HG02763 (cell line): Measurements from ENCODE around the gene MEGF6.
"Not testable (repeated sequence)": the region's sequence is repeated elsewhere in the genome, so short reads cannot be mapped to it uniquely, and the experiment has no call there.

Experiments used
- ATAC-seq: cut with Tn5 transposase; IDR thresholded peaks from one replicate; pipeline ENCODE4 v1.9.1; 2021; ENCODE audit warnings: mild to moderate bottlenecking, moderate library complexity; ENCODE audit not compliant: unreplicated experiment

MEGF6 gene

GRCh38 chr1:3575515-3575914, 35.8 kb downstream of the MEGF6 start:
- not testable (repeated sequence) for ATAC-seq

DNA sequence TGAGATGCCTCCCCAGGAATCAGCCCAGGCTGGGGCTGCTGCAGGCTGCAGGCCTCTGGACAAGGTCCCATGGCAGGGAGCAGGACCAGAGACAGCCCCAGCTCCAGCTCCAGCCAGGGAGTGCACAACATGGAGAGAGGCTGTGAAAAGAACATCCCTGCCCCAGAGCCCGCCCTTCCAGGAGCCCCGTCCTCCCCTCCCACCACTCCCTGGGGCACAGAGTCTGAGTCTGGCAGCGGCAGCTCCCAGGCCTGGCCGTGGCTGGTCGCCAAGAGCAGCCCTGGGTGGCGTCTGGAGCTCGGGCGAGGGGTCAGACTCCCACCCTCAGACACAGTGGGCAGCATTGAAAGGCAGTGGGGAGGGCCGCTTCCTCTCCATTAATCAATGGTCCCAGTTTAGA, 37.8 kb downstream of the MEGF6 start:
- ATAC-seq: no peak

DNA sequence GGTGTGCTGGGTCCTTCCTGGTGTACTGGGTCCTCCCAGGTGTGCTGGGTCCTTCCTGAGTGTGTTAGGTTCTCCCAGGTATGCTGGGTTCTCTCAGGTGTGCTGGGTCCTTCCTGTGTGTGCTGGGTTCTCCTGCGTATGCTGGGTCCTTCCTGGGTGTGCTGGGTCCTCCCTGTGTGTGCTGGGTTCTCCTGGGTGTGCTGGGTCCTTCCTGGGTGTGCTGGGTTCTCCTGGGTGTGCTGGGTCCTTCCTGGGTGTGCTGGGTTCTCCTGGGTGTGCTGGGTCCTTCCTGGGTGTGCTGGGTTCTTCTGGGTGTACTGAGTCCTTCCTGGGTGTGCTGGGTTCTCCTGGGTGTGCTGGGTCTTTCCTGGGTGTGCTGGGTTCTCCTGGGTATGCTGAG, 38.7 kb downstream of the MEGF6 start:
- not testable (repeated sequence) for ATAC-seq

DNA sequence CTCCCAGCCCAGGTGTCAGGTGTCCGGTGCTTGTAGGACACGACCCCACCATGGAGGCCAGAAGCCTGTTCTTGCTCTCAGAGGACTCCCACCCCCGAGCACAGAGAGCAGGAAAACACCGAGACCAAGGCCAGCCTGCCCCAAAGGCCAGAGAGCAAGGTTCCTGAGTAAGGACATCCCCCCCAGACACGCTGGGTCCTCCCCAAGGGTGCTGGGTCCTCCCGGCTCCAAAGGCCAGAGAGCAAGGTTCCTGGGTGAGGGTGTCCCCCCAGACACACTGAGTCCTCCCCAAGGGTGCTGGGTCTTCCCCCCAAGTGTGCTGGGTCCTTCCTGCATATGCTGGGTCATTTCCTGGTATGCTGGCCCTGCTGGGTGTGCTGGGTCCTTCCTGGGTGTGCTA, 40.0 kb downstream of the MEGF6 start:
- no peak for ATAC-seq

DNA sequence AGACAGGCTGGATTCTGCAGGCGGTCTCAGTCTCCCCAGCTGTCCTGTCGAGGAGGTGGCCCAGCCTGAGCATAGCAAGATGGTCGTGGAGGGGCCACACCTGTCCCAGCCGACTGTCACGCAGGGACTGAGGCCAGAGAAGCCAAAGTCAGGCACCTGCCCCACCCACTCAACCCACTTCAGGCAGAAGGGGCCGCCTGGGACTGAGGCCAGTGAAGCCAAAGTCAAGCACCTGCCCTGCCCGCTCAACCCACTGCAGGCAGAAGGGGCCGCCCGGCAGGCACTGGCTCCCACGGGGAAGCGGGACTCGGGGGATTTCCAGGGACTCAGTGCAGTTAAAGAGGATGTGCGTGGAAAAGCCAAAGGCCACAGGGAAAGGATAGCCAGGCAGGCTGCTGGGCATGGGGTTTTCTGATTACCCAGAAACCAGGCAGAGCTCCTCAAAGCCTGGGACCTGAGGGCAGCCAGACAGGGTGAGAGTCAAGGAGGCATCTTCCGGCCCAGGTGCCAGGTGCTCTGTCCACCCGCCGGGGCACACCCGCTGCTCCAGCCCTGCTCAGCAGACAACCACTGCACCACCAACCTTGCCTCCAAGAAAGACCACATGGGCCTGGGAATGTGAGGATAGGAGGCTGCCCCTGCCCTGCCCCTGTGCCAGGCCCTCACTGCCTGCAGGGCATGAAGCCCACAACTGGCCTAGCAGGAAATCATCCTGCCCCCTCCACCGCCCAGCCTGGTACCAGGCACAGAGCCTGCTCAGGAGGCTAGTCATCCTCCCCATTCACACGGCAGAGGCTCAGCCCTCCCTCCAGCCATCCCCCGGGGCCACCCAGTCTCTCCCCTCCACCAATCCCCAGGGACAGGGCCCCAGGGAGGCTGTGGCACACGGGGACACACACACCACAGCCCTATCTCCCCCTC, 41.0 kb downstream of the MEGF6 start:
- no peak for ATAC-seq

DNA sequence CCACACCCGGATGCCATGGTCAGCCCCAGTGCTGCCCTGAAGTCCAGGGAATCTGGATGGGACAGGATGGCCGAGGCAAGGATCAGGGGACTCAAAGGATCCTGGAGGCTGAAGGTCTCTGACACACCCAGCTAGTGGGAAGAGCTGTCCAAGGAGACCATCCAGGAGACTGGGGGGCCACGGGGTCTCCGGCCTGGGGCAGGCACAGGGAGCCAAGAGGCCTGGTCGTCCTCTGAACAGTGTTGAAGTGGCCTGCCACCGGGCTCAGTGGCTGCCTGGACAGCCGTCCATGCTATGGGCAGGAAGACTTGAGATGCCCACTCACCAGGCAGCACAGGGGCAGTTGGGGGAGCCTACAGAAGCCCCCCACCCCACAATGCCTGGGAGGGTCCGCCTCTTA, 41.9 kb downstream of the MEGF6 start:
- ATAC-seq: no peak

DNA sequence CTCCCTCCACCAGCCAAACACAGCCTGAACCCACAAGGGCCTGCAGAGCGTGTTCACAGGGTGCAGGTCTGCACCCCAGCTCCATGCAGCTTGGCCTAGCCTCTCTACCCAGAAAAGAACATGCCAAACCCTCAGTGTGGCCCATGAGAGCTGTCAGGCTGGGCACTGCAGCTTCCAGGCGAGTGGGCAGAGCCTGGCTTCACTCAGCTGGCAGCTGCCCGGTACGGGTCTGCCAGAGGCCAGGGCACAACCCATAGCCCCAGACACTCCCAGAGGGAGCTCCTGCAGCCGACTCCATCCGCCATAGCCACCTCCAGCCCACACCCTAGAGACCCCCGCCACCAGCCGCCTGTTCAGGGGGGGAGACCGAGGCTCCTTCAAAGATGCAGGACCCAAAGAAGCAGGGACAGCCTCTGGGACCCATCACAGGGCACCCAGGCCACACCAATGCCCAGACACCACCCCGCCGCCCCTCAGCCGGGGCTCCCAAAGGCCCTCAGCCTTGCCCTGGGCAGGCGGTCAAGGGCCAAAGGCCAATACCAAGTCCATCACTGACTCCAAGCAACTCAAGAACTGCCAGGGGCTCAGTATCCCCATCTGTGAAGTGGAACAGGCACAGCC, 42.4 kb downstream of the MEGF6 start:
- ATAC-seq: no peak

- no peak for ATAC-seq
Observed at GRCh38 chr1:3566951-3567804, 44.1 kb downstream of the MEGF6 start.

DNA sequence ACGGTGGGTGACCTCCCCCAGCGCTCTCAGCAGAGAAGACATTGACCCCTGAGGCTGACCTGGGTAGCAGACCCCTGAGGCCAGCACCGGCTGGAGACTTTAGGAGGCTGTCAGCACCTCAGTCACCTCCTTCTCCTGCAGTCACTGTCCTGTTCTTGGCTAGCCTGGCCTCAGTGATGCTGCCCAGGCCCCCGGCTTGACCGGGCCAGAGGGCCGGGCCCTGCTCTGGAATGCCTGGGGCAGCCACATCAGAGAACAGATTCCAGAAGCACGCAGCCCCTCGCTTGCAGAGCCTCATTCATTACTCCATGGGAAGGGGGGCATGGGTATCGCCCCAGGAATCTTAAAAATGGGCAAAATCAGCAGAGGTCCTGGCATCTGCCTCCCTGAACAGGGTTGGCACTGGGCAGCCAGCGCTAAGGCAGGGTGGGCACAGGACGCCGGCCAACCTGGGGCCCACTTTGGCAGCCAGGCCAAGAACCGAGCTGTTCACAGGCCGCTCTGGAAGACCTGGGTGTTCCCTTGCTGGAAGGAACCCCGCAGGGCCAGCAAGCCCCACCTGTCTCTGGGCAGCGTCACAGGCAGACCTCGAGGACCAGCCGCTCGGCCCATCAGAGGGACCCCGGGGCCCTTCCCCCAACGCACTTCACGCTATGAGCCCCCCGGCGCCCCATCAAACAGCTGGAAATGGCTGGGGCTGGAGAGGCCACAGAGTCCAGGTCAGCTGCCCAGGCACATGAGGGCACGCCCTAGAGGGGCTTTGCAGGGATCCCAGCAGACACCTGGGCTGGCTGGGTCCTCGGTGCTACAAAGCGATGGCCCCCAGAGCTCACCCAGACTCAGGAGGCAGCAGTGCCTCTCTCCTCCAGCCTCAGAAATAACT, 45.1 kb downstream of the MEGF6 start:
- ATAC-seq: no peak

DNA sequence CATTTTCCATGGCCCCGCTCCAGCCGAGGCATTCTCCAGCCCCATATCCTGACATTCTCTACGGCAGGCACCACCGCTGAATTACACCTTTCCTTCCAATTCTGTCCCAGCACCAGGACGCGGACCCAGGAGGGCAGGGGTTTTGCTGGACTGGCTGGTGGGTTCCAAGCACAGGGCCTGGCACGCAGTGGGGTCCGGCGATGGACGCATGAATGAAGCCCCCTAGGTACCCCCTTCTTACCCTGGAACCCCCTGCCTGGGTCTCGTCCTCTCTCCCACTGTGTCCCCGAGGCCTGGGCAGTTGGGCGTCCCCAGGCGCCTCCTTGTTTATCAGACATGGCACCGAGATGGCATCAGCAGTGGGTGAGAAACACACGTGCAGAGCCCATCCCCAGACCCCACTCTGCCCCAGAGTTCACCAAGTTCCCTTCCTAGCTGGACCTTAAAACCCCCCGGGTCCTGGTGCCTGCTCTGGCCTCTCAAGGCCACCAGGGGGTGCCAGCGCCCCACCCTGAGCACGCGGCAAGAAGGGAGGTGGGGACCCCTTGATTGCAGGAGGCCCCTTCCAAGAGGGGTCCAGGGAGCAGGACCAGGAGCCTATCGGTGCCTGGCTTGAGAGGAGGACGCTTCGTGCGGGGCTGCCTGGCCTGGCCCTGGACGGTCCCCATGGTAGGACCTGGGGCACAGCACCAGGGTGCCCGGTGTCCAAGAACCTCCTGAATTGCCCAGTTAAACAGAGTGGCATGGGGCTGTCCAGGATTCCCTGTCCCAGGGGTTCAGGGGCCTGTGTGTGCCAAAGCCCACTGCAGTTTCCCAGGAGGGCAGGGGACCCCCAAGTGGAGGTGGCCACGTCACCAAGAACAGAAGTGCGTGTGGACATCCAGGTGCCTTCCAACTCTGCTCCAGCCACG, 46.1 kb downstream of the MEGF6 start:
- ATAC-seq: no peak

- no peak for ATAC-seq
Observed at GRCh38 chr1:3563610-3564009, 47.7 kb downstream of the MEGF6 start.

- no peak for ATAC-seq
Observed at GRCh38 chr1:3563125-3563524, 48.2 kb downstream of the MEGF6 start.

- ATAC-seq: no peak
Observed at GRCh38 chr1:3562712-3563111, 48.6 kb downstream of the MEGF6 start.

DNA sequence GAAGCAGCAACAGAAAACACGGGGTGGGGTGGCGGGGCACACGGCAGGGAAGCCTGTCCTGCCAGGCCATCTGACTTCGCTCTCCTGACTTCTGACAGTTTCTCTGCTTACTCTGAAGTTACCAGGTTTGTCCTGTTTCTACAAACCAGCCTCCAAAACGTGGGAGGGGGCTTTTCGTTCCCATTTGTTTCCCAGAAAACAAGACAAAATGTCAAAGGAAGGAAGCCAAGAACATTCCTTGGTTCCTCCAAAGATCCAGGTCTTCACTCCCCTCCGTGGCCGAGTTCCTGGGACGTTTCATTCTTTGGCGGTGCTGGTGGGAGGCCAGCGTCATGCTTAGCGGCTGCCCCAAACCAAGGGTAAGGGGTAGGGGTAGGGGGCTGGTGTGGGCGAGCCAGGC, 49.6 kb downstream of the MEGF6 start:
- no peak for ATAC-seq

DNA sequence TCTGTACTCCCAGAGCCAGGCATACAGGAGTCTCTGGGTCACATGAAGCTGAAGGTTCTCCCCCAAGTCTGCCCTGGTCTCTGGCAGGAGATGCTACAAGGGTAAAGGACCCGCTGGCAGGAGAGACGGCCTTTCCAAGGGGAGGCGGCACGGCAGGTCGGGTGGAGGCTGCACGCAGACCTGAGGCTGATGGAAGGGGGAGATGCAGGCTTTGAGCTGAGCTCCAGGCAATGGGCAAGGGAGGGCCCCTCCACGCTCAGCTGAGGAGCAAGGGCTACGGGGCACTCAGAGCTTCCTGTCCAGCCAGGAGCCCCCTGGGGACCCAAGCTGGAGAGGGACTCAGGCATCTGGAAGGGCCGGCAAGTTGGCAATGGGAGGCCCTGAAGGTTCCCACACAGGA, 50.3 kb downstream of the MEGF6 start:
- ATAC-seq: no peak

DNA sequence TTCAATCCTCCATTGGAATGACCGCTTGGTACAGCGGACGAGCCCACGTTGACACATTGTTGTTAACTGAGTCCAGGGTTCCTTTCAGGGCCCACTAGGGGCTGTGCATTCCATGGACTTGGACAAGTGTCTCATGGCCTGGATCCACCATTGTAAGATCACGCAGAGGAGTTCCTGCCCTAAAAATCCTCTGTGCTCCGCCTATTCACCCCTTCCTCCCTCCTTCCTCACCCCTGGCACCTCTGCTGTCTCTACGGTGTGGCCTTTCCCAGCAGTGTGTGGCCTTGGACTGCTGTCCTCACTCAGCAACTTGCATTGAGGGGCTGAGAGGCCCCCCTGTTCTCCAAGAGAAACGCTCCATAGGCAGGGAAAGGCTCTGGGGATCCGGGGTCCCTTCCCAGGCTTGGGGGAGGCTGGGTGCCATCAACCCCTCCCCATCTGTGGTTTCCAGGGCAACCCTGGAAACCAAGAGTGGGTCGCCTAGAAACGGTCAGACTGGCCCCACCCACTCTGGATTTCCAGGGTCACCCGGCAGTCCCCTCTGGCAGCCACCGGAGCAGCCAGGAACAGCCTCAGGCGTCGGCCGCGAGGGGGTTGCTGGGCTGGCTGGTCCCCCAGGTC, 50.9 kb downstream of the MEGF6 start:
- no peak for ATAC-seq

DNA sequence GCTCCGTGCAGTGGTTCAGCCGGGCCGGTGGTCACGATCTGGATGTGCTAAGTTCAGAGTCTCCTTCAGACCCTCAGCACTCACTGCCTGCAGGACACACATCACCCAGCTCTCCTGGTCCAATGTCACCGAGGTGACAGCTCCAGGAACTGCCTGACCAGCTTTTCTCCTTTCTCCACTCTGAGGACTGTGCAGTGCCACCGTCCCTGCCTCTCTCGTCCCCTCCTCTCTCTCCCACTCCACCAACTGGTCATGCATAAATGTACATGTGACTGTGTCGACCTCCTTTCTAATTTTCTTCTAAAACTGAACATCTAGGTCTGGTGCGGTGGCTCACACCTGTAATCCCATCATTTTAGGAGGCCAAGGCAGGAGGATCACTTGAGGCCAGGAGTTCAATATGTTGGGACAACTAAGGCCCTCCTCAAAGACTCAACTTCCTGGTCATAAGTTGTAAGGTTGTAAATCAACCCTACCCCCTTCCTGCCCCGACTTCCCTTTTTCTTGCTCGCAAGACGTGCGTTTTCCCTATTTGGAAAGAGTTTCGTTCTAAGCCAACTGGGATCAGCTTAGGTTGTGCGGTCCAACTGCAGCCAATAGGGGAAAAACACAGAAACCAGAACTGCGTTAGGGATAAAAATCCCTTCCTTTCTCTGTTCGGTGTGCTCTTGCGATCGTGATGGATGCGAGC, 53.1 kb downstream of the MEGF6 start:
- no peak for ATAC-seq

GRCh38 chr1:3557366-3557765, 53.9 kb downstream of the MEGF6 start:
- no peak for ATAC-seq
